ENCODE results near the gene HERC4. TPM values are rescaled to one million over a fixed set of nuclear protein-coding genes. Genes with fewer than 3 reads are reported as not detected.

The HERC4 gene
- total and polyA plus RNA-seq, 10 donors: 18.2 to 124 (median 89.0) TPM

- H3K27ac ChIP-seq: no peak overlapping the region
- 96 to 99% (median 98%) methylated on average over 11 of the region's 11 CpGs for WGBS, 5 donors
- no peak for DNase-seq
- intact Hi-C loops (cut with DNase I; ENCODE audit: low total_unique reads): no loop called here
- H3K9me3 ChIP-seq: no peaks in the 10 kb centered on the region
- H3K4me3 ChIP-seq: no peak overlapping the region
- H3K36me3 ChIP-seq: peaks cover 2 to 83% (median 44%) of the 10 kb centered on the region in 6 donors
- no peaks in the 10 kb centered on the region for H3K27me3 ChIP-seq (replicated peaks in 1 of 7)
- no peaks in the 10 kb centered on the region for H3K4me1 ChIP-seq
- TF ChIP-seq POLR2A (IDR thresholded peaks at IDR 0.05) (no peak), POLR2AphosphoS5 (IDR thresholded peaks at IDR 0.05) (no peak), CTCF (IDR thresholded peaks at IDR 0.05 in 8 of 11, conservative IDR thresholded peaks at IDR 0.05 in 3 of 11) (no peak)
These were observed 64.6 kb downstream of the HERC4 start for GRCh38 chr10:68010426-68010940.

- TF ChIP-seq CTCF (IDR thresholded peaks at IDR 0.05 in 8 of 11, conservative IDR thresholded peaks at IDR 0.05 in 3 of 11) (no peak), POLR2AphosphoS5 (IDR thresholded peaks at IDR 0.05) (no peak), POLR2A (IDR thresholded peaks at IDR 0.05) (no peak)
- Histone ChIP-seq H3K27me3 (replicated peaks in 1 of 7) (no peaks in the 10 kb centered on the region), H3K9me3 (no peaks in the 10 kb centered on the region), H3K4me3 (no peak overlapping the region), H3K27ac (no peak overlapping the region), H3K36me3 (peaks cover 2 to 83% (median 36%) of the 10 kb centered on the region in 6 donors), H3K4me1 (no peaks in the 10 kb centered on the region)
- 97 to 99% (median 98%) methylated on average over 3 of the region's 3 CpGs for WGBS, 5 donors
- no peak for DNase-seq
- intact Hi-C loops (cut with DNase I; ENCODE audit: low total_unique reads): no loop called here
These were observed 67.7 kb downstream of the HERC4 start for GRCh38 chr10:68007356-68007755.

GRCh38 chr10:68001539-68001938, 73.5 kb downstream of the HERC4 start:
- intact Hi-C loops (cut with DNase I; ENCODE audit: low total_unique reads): no loop called here
- H3K4me3 ChIP-seq: no peak overlapping the region
- no peaks in the 10 kb centered on the region for H3K4me1 ChIP-seq
- H3K27ac ChIP-seq: no peak overlapping the region
- H3K36me3 ChIP-seq: peaks cover 0 to 85% (median 27%) of the 10 kb centered on the region in 6 donors
- TF ChIP-seq POLR2A (IDR thresholded peaks at IDR 0.05) (no peak), CTCF (IDR thresholded peaks at IDR 0.05 in 8 of 11, conservative IDR thresholded peaks at IDR 0.05 in 3 of 11) (no peak), POLR2AphosphoS5 (IDR thresholded peaks at IDR 0.05) (no peak)
- H3K9me3 ChIP-seq: no peaks in the 10 kb centered on the region
- H3K27me3 ChIP-seq (replicated peaks in 1 of 7): no peaks in the 10 kb centered on the region
- 78 to 92% (median 88%) methylated on average over 1 of the region's 1 CpG for WGBS, 5 donors
- no peak for DNase-seq

- 98 to 100% (median 99%) methylated on average over 4 of the region's 4 CpGs for WGBS, 5 donors
- DNase-seq: no peak
- H3K36me3 ChIP-seq: peaks cover 0 to 89% (median 31%) of the 10 kb centered on the region in 6 donors
- TF ChIP-seq POLR2A (IDR thresholded peaks at IDR 0.05): no peak
- TF ChIP-seq CTCF (IDR thresholded peaks at IDR 0.05 in 8 of 11, conservative IDR thresholded peaks at IDR 0.05 in 3 of 11): no peak
- TF ChIP-seq POLR2AphosphoS5 (IDR thresholded peaks at IDR 0.05): no peak
- H3K27ac ChIP-seq: no peak overlapping the region
- intact Hi-C loops (cut with DNase I; ENCODE audit: low total_unique reads): no loop called here
- no peak overlapping the region for H3K4me3 ChIP-seq
- H3K27me3 ChIP-seq (replicated peaks in 1 of 7): no peaks in the 10 kb centered on the region
- no peaks in the 10 kb centered on the region for H3K4me1 ChIP-seq
- no peaks in the 10 kb centered on the region for H3K9me3 ChIP-seq
These were observed 74.1 kb downstream of the HERC4 start for GRCh38 chr10:68001000-68001399.

All from spleen (tissue), 11 donors.